Neural crest cell (in vitro differentiated cells): ENCODE data around the gene MRAP2. TPM values are rescaled to one million over a fixed set of nuclear protein-coding genes. Genes with fewer than 3 reads are reported as not detected.
"Not testable (repeated sequence)": the region's sequence is repeated elsewhere in the genome, so short reads cannot be mapped to it uniquely, and the experiment has no call there.

Experiments
- DNase-seq: peaks from one replicate; pipeline ENCODE4 v3.0.0; 2021; ENCODE audit warnings: low read depth, mixed read lengths, low spot score
- H3K27ac Mint-ChIP-seq: one replicate; pipeline ENCODE4 v1.8.0; 2021; ENCODE audit warnings: mild to moderate bottlenecking, mixed read lengths; ENCODE audit not compliant: unreplicated experiment
- H3K27me3 Mint-ChIP-seq: 2 replicates; pipeline ENCODE4 v1.8.0; 2021; ENCODE audit warnings: low read depth, mild to moderate bottlenecking, mixed read lengths
- H3K36me3 Mint-ChIP-seq: 2 replicates; pipeline ENCODE4 v1.8.0; 2021; ENCODE audit warnings: low read depth, mild to moderate bottlenecking, mixed read lengths
- H3K4me1 Mint-ChIP-seq: 2 replicates; pipeline ENCODE4 v1.8.0; 2021; ENCODE audit warnings: mixed read lengths
- H3K4me3 Mint-ChIP-seq: one replicate; pipeline ENCODE4 v1.8.0; 2021; ENCODE audit warnings: mild to moderate bottlenecking, mixed read lengths
- H3K9me3 Mint-ChIP-seq: 2 replicates; pipeline ENCODE4 v1.8.0; 2021; ENCODE audit warnings: mixed read lengths
- CTCF ChIP-seq: fragments of 200-600 bp; sonication (generic); conservative IDR thresholded peaks from 2 replicates; pipeline ENCODE4 v1.5.0; 2021; ENCODE audit warnings: antibody characterized with exemption, mild to moderate bottlenecking
- total RNA-seq: library from RNA; stranded (reverse); gene quantifications from 2 replicates; pipeline ENCODE4 v1.2.1, GENCODE V29; 2021

The MRAP2 gene
- total RNA-seq, 1 donor from 2014 or later: 1.4 TPM

- no peaks in the 10 kb centered on the region for H3K27me3 Mint-ChIP-seq
- H3K27ac Mint-ChIP-seq: no peak overlapping the region
- no peak overlapping the region for H3K4me3 Mint-ChIP-seq
- no peak for DNase-seq
- no peak for TF ChIP-seq CTCF
- peaks cover 20% of the 10 kb centered on the region for H3K4me1 Mint-ChIP-seq
- H3K36me3 Mint-ChIP-seq: no peaks in the 10 kb centered on the region
- H3K9me3 Mint-ChIP-seq: peaks cover 10% of the 10 kb centered on the region
Measured at GRCh38 chr6:84078335-84078734, 44.8 kb downstream of the MRAP2 start.

DNA sequence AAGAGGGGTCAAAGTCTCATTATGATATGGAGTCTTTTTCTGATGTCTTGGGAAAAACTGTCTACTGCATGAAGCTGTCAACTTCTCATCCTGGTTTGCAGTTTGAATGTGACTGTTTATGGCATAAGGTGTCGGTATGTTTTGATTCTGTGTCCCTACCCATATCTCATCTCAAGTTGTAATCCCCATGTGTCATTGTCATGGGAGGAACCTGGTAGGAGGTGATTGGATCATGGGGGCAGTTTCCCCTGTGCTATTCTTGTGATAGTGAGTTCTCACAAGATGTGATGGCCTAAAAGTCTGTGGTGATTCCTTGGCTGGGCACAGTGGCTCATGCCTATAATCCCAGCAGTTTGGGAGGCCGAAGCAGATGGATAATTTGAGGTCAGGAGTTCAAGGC lies 47.6 kb downstream of the MRAP2 start:
- Mint-ChIP-seq H3K4me3 (no peak overlapping the region), H3K27ac (no peak overlapping the region), H3K4me1 (peaks cover 11% of the 10 kb centered on the region), H3K9me3 (peaks cover 6% of the 10 kb centered on the region), H3K27me3 (no peaks in the 10 kb centered on the region), H3K36me3 (no peaks in the 10 kb centered on the region)
- no peak for TF ChIP-seq CTCF
- no peak for DNase-seq

GRCh38 chr6:84082689-84083265 lies 49.2 kb downstream of the MRAP2 start:
- Mint-ChIP-seq H3K4me3 (peak overlapping the region; percentile 39), H3K4me1 (peaks cover 11% of the 10 kb centered on the region), H3K27ac (peak overlapping the region; percentile 98), H3K9me3 (peaks cover 3% of the 10 kb centered on the region), H3K27me3 (peaks cover 3% of the 10 kb centered on the region), H3K36me3 (no peaks in the 10 kb centered on the region)
- DNase-seq: no peak
- TF ChIP-seq CTCF: no peak

DNA sequence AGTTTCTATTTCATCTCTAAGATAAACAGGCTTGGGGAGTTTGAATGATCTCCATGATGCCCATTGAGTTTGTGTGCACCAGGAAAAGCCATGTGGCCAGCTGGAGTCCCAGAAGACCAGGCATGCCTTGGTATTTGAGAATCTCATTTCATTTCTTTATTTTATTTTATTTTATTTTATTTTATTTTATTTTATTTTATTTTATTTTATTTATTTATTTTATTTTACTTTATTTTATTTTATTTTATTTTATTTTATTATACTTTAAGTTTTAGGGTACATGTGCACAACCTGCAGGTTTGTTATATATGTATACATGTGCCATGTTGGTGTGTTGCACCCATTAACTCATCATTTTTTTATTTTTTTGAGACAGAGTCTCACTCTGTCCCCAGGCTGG lies 51.1 kb downstream of the MRAP2 start:
- not testable (repeated sequence) for H3K4me3 Mint-ChIP-seq, H3K36me3 Mint-ChIP-seq, DNase-seq, H3K27ac Mint-ChIP-seq, H3K9me3 Mint-ChIP-seq, H3K27me3 Mint-ChIP-seq
- H3K4me1 Mint-ChIP-seq: peaks cover 11% of the 10 kb centered on the region

- no peak for DNase-seq
- no peak overlapping the region for H3K27ac Mint-ChIP-seq
- H3K4me3 Mint-ChIP-seq: no peak overlapping the region
- peaks cover 11% of the 10 kb centered on the region for H3K4me1 Mint-ChIP-seq
- peaks cover 3% of the 10 kb centered on the region for H3K27me3 Mint-ChIP-seq
- no peak for TF ChIP-seq CTCF
- no peaks in the 10 kb centered on the region for H3K36me3 Mint-ChIP-seq
- H3K9me3 Mint-ChIP-seq: no peaks in the 10 kb centered on the region
Measured at GRCh38 chr6:84086056-84086455, 52.5 kb downstream of the MRAP2 start.

- no peak for TF ChIP-seq CTCF
- Mint-ChIP-seq H3K4me1 (peaks cover 11% of the 10 kb centered on the region), H3K9me3 (no peaks in the 10 kb centered on the region), H3K36me3 (no peaks in the 10 kb centered on the region), H3K4me3 (no peak overlapping the region), H3K27me3 (peaks cover 3% of the 10 kb centered on the region), H3K27ac (no peak overlapping the region)
- DNase-seq: no peak
Measured at GRCh38 chr6:84086545-84087429, 53.2 kb downstream of the MRAP2 start.
